ENCODE data around the gene MAGOH.

The MAGOH gene

GRCh38 chr1:53274026-53274425 is 35.7 kb upstream of the MAGOH start:
- no peak for TF ChIP-seq GLIS3 (CRISPR knock-in tag; IDR thresholded peaks at IDR 0.05)
- TF ChIP-seq ESRRG (CRISPR knock-in tag; IDR thresholded peaks at IDR 0.05), result no peak
- TF ChIP-seq CSRNP3 (CRISPR knock-in tag; IDR thresholded peaks at IDR 0.05), result no peak
- no peak for TF ChIP-seq SNAI2 (CRISPR knock-in tag; IDR thresholded peaks at IDR 0.05)
- no peak for TF ChIP-seq CSDC2 (CRISPR knock-in tag; IDR thresholded peaks at IDR 0.05)
- no peak for TF ChIP-seq OSR1 (CRISPR knock-in tag; IDR thresholded peaks at IDR 0.05)
- TF ChIP-seq POU6F1 (CRISPR knock-in tag; IDR thresholded peaks at IDR 0.05; ENCODE audit: borderline replicate concordance, low read depth), result no peak
- no peak for TF ChIP-seq BACH2 (CRISPR knock-in tag; IDR thresholded peaks at IDR 0.05; ENCODE audit: borderline replicate concordance)
- TF ChIP-seq ARNTL (CRISPR knock-in tag; IDR thresholded peaks at IDR 0.05; ENCODE audit: borderline replicate concordance, low read depth), result no peak
- TF ChIP-seq TCF4 (CRISPR knock-in tag; IDR thresholded peaks at IDR 0.05; ENCODE audit: borderline replicate concordance), result no peak
- TF ChIP-seq ISL1 (CRISPR knock-in tag; IDR thresholded peaks at IDR 0.05), result no peak
- TF ChIP-seq ZNF565 (CRISPR knock-in tag; conservative IDR thresholded peaks at IDR 0.05; ENCODE audit: low read depth), result no peak
- no peak for TF ChIP-seq PPARA (CRISPR knock-in tag; IDR thresholded peaks at IDR 0.05; ENCODE audit: borderline replicate concordance)
- no peak for TF ChIP-seq TSHZ2 (CRISPR knock-in tag; IDR thresholded peaks at IDR 0.05)
- TF ChIP-seq ZC3H10 (CRISPR knock-in tag; IDR thresholded peaks at IDR 0.05), result no peak
- no peak for ATAC-seq

GRCh38 chr1:53273526-53273925 is 35.2 kb upstream of the MAGOH start:
- TF ChIP-seq TCF4 (CRISPR knock-in tag; IDR thresholded peaks at IDR 0.05; ENCODE audit: borderline replicate concordance) (no peak), BACH2 (CRISPR knock-in tag; IDR thresholded peaks at IDR 0.05; ENCODE audit: borderline replicate concordance) (no peak), SNAI2 (CRISPR knock-in tag; IDR thresholded peaks at IDR 0.05) (no peak), ARNTL (CRISPR knock-in tag; IDR thresholded peaks at IDR 0.05; ENCODE audit: borderline replicate concordance, low read depth) (no peak), OSR1 (CRISPR knock-in tag; IDR thresholded peaks at IDR 0.05) (no peak), CSDC2 (CRISPR knock-in tag; IDR thresholded peaks at IDR 0.05) (no peak), CREB5 (CRISPR knock-in tag; IDR thresholded peaks at IDR 0.05; ENCODE audit: low read depth) (no peak), ZC3H10 (CRISPR knock-in tag; IDR thresholded peaks at IDR 0.05) (no peak), PATZ1 (CRISPR knock-in tag; IDR thresholded peaks at IDR 0.05; ENCODE audit: borderline replicate concordance) (no peak), ESRRG (CRISPR knock-in tag; IDR thresholded peaks at IDR 0.05) (no peak), TSHZ2 (CRISPR knock-in tag; IDR thresholded peaks at IDR 0.05) (no peak), ISL1 (CRISPR knock-in tag; IDR thresholded peaks at IDR 0.05) (no peak), ZFP3 (CRISPR knock-in tag; IDR thresholded peaks at IDR 0.05) (no peak)
- no peak for ATAC-seq
